ENCODE results near the gene LRRC70. TPM values are rescaled to one million over a fixed set of nuclear protein-coding genes. Genes with fewer than 3 reads are reported as not detected.

The LRRC70 gene
- total RNA-seq, 6 experiments from 2014 or later: 0.13 to 0.50 (median 0.28) TPM

- H3K27me3 Mint-ChIP-seq (ENCODE audit: insufficient read depth): no peaks in the 10 kb centered on the region
- no peak for TF ChIP-seq CTCF (IDR thresholded peaks at IDR 0.05)
- H3K4me1 Mint-ChIP-seq (ENCODE audit: low read depth): peaks cover 14% of the 10 kb centered on the region; the same call in 1 of the 2 replicates
- no peak overlapping the region for H3K4me3 Mint-ChIP-seq
- no peak for DNase-seq
- peaks cover 10% of the 10 kb centered on the region for H3K36me3 Mint-ChIP-seq (ENCODE audit: low read depth)
- no peak overlapping the region for H3K27ac Mint-ChIP-seq
- H3K9me3 Mint-ChIP-seq: no peaks in the 10 kb centered on the region
Measured at GRCh38 chr5:62603934-62604333, 25.3 kb downstream of the LRRC70 start.

GRCh38 chr5:62605638-62606037, 27.0 kb downstream of the LRRC70 start:
- Mint-ChIP-seq H3K4me1 (ENCODE audit: low read depth) (peaks cover 16% of the 10 kb centered on the region; the same call in 1 of the 2 replicates), H3K9me3 (no peaks in the 10 kb centered on the region), H3K27ac (no peak overlapping the region), H3K27me3 (ENCODE audit: insufficient read depth) (no peaks in the 10 kb centered on the region), H3K36me3 (ENCODE audit: low read depth) (peaks cover 10% of the 10 kb centered on the region), H3K4me3 (no peak overlapping the region)
- no peak for TF ChIP-seq CTCF (IDR thresholded peaks at IDR 0.05)
- no peak for DNase-seq

- H3K27ac Mint-ChIP-seq: no peak overlapping the region
- H3K4me1 Mint-ChIP-seq (ENCODE audit: low read depth): peaks cover 16% of the 10 kb centered on the region; the same call in 1 of the 2 replicates
- no peaks in the 10 kb centered on the region for H3K9me3 Mint-ChIP-seq
- H3K27me3 Mint-ChIP-seq (ENCODE audit: insufficient read depth): no peaks in the 10 kb centered on the region
- TF ChIP-seq CTCF (IDR thresholded peaks at IDR 0.05): no peak
- no peak overlapping the region for H3K4me3 Mint-ChIP-seq
- no peak for DNase-seq
- H3K36me3 Mint-ChIP-seq (ENCODE audit: low read depth): peaks cover 10% of the 10 kb centered on the region
Measured at GRCh38 chr5:62606878-62607277, 28.3 kb downstream of the LRRC70 start.

- DNase-seq: no peak
- Mint-ChIP-seq H3K4me1 (ENCODE audit: low read depth) (peaks cover 16% of the 10 kb centered on the region; the same call in 1 of the 2 replicates), H3K27me3 (ENCODE audit: insufficient read depth) (no peaks in the 10 kb centered on the region), H3K27ac (no peak overlapping the region), H3K36me3 (ENCODE audit: low read depth) (peaks cover 10% of the 10 kb centered on the region), H3K4me3 (no peak overlapping the region), H3K9me3 (no peaks in the 10 kb centered on the region)
- TF ChIP-seq CTCF (IDR thresholded peaks at IDR 0.05): no peak
Measured at GRCh38 chr5:62607615-62608014, 29.0 kb downstream of the LRRC70 start.

GRCh38 chr5:62608529-62609511, 30.2 kb downstream of the LRRC70 start:
- Mint-ChIP-seq H3K27ac (no peak overlapping the region), H3K36me3 (ENCODE audit: low read depth) (peaks cover 14% of the 10 kb centered on the region), H3K4me1 (ENCODE audit: low read depth) (peaks cover 21% of the 10 kb centered on the region), H3K9me3 (no peaks in the 10 kb centered on the region), H3K4me3 (no peak overlapping the region), H3K27me3 (ENCODE audit: insufficient read depth) (no peaks in the 10 kb centered on the region)
- no peak for TF ChIP-seq CTCF (IDR thresholded peaks at IDR 0.05)
- DNase-seq: no peak
